HG03378 (cell line): Measurements from ENCODE around the gene SLC9A1.
"Not testable (repeated sequence)": the region's sequence is repeated elsewhere in the genome, so short reads cannot be mapped to it uniquely, and the experiment has no call there.

Experiments
- ATAC-seq: cut with Tn5 transposase; IDR thresholded peaks from one replicate; pipeline ENCODE4 v1.9.1; 2021; ENCODE audit warnings: mild to moderate bottlenecking, moderate library complexity; ENCODE audit not compliant: unreplicated experiment

Gene SLC9A1

DNA sequence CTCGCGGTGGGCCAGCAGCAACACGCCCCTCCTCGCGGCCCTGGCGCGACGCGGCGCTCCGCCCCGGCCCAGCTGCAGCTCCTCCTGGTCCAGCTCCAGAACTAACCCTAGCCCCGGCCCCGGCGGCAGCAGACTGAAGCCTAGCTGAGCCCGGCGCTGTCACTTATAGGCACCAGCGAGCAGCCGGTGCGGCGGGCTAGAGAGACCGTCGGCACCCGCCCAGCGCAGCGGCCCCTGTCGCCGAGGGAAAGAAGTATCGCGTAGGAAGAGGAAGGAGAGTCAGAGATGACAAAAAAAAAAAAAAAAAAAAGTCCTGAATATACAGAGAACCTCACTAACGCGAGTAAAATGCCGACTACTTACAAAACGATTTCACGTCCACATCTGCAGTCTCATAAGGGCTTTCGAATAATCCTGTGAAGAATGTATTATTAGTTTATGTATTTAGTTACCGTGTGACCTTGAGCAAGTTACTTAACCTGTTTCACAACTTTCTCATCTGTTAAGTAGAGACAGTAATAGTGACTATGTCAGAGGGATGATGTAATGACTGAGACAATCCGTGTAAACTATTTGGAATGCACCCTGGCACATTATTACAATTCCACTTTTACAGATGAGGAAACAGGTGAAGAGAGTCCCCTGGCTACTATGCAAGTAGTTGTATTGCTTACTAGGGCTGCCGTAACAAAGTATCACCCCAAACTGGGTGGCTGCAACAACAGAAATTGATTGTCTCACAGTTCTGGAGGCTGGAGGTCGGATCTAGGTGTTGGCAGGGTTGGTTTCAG, at the start of gene SLC9A1:
Gene SLC9A1 (minus strand): TSS at position 135 of the 791 bp plus-strand sequence. CDS start 791 bp downstream, outside the sequence.
- ATAC-seq, result peak; percentile 73

DNA sequence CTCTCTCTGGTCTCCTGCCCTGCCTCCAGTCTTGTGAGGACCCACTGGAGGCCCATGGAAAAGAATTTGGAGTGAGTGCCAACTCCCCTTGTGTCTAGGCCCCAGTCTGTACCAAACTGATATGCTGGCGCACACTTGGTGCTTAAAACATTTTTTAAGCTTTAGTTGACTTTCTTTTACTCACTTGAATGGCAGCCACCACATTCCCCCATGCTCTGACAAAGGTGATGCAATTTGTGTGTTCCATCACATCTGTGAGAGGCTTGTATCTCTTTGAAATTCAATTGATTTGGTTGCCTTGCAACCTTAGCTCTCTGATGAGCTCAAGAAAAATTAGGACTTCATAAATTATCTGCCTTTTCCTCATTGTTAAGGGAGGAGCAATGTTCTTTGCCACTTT, 49.0 kb upstream of the SLC9A1 start:
- ATAC-seq, result no peak

DNA sequence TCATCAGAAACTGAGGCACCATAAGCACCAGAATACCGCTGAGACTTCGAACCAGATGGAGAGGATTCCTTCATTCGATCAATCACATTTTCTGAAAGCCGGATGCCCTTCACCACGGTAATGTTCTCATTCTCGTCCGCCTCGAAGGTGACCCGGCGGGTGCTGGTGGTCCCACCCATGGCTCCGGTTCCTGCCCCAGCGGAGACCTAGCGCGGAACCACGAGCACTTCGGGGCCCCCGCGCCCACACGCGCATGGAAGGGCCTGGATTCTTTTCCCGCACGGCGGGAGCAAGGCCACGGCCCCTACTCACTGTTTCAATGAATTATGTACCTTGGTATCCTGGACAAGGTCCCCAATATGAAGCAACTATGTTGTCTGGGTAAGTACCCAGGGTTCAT, 46.4 kb upstream of the SLC9A1 start:
- no peak for ATAC-seq

DNA sequence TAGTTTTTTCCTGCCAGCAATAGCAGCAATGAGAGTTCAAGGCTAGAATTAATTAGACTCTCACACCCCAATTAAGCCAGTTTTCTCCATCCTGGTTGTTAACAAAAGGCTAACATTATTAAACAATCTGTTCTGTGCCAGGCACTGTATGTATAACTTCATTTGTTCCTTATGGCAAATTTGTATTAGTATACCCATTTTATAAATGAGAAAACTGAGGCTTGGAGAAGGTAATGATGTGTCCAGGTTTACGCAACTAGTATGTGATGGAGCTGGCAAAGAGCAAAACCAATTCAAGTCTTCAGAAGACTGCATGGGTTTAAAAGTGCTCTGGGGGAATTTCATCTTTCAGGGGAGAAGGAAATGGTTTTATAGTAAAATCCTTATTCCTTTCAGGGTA, 38.3 kb upstream of the SLC9A1 start:
- ATAC-seq, result no peak

DNA sequence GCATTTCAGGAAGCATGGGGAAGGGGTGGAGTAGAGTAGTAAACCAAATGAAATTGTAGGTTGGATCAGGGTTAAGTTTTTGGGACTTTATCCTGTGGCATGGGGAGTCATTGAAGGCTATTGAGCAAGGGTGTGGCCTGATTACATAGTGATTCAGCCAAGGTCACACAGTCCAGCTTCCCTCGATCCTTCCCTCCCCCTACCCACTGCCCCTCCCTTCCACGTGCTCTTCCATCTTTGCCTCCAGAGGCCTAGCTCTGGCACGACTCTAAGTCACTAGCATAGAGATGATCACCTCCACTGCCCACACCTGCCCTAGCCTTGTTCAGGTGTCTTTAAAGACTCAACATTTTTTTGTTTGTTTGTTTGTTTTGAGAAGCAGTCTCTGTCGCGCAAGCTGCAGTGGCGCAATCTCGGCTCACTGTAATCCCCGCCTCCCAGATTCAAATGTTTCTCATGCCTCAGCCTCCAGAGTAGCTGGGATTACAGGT, 37.2 kb upstream of the SLC9A1 start:
- ATAC-seq, result no peak

DNA sequence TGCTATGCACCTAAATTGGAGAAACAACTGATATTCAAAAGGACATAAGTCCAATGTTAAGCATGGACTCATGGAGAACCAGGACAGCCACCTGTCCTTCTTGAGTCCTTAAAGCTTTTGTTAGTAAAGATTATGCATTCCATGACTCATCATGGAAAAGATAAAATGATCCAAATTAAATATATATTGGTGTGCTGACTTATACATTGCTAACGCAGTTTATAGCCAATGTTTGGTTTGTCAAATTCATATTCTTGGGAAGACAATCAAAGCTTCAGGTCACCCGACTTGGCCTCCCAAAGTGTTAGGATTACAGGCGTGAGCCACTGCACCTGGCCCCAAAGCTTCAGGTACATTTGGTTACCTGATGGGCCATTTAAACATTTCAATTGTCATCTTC, 29.7 kb upstream of the SLC9A1 start:
- not testable (repeated sequence) for ATAC-seq

DNA sequence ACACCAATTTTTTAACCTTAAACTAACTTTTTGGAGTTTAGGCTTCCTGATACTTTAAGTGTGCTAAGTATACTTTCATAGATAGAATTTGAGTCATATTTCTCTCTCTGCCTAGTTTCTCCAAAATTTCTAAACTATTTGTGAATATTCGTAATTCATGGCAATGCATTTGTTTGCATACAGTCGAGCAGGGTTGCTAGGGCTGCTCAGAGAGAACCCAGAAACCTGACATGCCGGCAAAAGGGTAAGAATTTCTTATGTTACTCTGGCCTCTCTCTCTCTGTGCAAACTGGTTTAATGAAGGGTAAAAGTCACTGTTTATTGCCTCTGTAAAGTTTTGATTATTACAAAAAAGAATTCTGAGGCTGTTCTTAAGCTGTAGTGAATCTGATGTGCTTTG, 25.1 kb upstream of the SLC9A1 start:
- ATAC-seq, result no peak

DNA sequence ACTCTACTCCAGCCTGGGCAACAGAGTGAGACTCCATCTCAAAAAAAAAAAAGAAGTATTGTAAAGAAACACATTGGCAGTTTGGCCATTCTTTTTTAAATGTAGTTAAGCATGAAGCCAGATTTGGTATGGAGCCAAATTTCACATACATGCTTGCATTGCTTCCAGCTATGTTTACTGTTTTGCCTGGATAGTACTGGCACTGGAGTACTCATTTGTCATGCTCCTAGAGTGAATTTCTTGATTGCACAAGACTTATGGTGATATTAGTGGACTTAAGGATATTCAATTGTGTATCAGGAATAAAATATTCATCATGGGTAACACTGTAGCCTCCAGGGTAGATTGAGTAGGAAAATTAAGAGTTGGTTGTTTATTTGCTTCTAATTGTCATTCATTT, 24.5 kb upstream of the SLC9A1 start:
- no peak for ATAC-seq

DNA sequence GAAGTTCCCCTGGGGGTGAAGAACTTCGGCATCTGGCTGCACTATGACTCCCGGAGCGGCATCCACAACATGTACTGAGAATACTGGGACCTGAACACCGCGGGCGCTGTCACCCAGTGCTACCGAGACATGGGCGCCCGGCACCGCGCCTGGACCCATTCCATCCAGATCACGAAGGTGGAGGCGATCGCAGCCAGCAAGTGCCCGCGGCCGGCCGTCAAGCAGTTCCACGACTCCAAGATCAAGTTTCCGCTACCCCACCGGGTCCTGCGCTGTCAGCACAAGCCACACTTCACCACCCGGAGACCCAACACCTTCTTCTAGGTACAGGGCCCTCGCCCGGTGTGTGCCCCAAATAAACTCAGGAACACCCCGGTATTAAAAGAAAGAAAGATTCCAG, 22.0 kb upstream of the SLC9A1 start:
- no peak for ATAC-seq

DNA sequence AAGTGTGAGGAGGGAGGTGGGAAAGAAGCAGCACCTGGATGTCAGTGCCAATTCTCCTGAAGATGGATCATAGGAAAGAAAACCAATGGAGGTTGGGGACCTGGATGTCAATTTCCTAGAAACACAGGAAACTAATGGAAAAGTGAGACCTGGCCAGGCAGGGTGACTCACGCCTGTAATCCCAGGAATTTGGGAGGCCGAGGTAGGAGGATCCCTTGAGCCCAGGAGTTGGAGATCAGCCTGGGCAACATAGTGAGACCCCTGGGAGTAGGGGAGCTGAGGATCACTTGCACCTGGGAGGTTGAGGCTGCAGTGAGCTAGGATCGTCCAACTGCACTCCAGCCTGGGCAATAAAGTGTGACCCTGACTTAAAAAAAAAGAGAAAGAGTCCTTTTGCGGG, 21.4 kb upstream of the SLC9A1 start:
- no peak for ATAC-seq

DNA sequence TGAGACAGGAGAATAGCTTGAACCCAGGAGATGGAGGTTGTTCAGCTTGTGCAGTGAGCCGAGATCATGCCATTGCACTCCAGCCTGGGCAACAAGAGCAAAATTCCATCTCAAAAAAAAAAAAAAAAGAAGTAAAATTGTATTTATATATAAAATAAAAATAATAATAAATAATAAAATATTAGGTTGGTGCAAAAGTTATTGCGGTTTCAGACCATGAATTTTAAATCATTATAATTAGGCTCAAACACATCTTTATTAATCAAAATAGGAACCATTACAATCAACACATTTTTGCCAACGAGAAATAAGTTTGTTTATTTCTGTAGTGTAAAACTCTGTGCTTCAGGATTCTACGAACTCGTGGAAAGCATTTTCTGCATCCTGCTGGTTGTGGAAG, 18.1 kb upstream of the SLC9A1 start:
- not testable (repeated sequence) for ATAC-seq

DNA sequence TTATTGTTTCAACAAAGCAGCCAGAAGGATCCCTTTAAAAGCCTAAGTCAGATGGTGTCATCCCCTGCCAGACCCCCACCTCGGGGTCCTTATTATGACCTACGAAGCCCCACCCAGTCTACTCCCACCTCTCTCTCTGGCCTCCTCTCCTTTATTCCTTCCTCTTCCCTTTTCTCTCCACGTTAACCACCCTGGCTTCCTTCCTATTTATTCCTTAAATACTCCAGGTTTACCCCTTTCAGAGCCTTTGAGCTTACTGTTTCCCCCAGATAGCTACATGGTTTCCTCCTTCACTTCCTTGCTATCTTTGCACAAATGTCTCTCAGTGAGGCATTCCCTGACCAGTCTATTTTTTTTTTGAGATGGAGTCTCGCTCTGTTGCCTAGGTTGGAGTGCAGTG, 12.0 kb upstream of the SLC9A1 start:
- no peak for ATAC-seq

DNA sequence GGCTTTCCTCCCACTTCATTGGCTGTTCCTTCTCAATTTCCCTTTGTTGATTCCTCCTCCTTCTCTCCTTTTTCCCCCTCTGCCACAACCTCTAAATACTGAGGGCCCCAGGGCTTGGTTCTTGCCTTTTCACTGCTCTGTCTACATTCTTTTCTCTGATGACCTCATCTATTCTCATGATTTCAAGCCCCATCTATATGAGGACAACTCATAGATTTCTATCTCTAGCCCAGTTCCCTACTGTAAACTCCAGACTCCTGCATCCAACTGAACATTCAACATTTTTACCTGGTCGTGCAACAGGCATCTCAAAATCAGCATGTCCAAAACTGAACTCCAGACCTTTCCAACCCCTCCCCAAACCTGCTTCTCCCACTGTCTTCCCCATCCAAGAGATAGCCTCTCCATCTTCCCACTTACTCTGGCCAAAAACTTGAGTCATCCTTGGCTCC, 11.5 kb upstream of the SLC9A1 start:
- ATAC-seq, result no peak

DNA sequence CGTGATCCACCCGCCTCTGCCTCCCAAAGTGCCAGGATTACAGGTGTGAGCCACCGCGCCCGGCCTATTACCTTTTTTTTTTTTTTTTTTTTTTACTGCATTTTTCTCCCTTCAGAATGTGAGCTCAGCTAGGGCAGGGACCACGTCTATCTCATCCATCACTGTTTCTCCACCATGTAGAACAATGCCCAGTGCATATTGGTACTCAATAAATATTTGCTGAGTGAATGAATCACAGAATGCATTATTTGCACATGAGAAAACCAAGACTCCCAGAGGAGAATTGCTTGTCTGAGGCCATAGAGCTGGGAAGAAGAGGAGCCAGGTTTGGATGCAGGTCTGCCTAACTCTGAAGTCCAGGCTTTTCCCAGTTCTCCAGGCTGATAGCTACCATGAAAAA, 8.2 kb upstream of the SLC9A1 start:
- ATAC-seq, result no peak

DNA sequence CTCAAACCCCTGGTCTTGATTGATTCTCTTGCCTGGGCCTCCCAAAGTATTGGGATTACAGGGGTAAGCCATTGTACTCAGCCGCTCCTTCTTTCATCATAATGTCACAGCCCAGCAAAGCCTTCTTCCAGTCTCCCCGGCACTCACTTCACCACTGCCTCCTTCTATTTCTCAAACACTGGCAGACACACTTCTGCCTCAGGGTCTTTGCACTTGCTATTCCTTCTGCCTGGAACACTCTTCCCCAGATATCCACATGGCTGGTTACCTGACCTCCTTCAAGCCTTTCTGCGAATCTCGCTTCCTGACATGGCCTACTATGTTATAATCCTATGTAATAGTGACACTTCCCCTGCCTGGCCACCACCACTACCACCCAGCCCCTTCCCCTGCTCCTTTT, 7.2 kb upstream of the SLC9A1 start:
- no peak for ATAC-seq

DNA sequence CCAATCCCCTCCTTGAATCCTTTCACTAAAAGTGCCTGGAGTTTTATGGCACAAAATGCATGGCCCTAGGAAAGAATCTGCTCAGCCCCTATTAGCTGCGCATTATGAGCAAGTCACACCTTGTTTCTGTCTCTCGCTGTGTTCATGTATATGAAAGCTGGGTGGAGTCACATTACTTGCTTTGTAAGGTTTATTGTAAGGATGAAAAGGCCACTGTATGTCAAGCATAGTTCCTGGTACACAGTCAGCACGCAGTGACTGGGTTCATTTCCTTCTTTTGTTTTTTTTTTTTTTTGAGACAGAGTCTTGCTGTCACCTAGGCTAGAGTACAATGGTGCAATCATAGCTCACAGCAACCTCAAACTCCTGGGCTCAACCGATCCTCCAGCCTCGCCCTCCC, 6.7 kb upstream of the SLC9A1 start:
- ATAC-seq, result no peak

DNA sequence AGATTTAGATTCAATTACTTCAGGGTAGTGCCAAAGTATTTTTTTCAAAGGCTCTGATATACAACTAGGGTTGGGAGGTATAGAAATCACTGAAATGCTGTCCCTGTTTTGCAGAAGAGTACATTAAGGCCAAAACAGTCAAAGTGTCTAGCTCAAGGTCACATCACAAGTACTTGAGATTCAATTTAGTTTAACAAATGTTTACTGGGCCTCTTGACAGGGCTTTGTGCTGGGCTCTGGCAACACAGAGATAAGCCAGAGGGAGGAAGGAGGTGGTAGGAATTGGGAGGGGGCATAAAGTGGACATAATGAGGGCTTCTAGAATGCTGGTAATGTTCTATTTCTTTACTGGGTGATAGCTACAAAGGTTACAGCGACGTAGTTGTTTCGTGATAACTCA, 2.3 kb upstream of the SLC9A1 start:
- ATAC-seq, result no peak

DNA sequence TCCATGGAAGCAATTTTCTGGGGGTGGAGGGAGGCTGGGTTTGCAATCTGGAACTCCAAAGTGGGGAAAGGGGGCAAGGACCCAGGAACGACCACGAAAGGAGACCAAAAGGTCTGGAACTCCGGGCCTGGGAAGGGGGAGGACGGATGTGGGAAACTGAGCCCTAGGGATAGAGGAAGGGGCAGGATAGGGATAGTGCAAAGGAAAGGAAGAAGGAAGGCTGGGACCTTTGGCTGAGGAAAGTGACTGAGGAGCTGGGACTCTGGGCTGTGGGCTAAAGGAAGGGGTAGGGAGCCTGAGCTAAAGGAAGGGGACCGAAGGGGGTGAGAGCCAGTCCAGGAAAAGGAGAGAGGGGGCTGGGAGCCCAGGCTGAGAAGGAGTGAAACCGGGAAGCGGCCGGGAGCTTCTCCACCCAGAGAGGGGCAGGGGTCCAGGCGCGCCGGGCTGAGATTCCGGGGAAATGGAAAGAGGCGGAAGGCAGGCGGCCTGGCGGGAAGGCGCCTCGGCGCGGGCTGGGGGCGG, 395 bp downstream of the SLC9A1 start:
- ATAC-seq, result no peak

DNA sequence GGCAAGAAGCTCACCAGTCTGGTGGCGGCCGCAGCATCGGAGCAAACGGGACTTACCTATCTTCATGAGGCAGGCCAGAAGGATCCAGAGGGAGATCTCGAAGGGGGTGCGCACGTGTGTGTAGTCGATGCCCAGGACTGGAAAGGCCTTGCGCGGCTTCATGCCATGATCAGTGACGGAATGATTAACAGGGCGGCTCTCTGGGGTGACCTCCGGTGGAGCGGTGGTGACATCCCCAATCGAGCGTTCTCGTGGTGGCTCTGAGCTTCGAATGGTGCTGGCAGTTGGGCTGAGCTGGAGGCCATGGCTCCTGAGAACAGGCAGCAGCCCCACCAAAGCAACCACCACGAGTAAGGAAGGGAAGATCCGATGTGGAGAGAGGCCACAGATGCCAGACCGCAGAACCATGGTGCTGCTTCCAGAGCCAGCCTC, 982 bp downstream of the SLC9A1 start:
- no peak for ATAC-seq

DNA sequence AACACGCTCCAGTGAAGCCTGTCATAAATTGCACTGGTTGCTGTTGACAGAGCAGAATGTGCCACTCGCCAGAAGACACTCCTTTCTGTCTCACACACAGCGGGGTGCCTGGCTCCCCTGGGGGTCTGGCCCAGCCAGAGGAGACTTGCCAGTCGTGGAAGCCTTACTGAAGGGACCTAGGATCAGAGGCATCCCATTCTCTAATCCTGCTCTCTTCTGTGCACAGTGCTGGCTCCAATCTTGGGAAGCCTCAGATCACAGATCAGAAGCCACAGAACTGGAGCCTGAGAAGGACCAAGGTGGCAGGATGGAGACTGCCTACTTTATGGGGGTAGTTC, 1.4 kb downstream of the SLC9A1 start:
- ATAC-seq, result no peak

DNA sequence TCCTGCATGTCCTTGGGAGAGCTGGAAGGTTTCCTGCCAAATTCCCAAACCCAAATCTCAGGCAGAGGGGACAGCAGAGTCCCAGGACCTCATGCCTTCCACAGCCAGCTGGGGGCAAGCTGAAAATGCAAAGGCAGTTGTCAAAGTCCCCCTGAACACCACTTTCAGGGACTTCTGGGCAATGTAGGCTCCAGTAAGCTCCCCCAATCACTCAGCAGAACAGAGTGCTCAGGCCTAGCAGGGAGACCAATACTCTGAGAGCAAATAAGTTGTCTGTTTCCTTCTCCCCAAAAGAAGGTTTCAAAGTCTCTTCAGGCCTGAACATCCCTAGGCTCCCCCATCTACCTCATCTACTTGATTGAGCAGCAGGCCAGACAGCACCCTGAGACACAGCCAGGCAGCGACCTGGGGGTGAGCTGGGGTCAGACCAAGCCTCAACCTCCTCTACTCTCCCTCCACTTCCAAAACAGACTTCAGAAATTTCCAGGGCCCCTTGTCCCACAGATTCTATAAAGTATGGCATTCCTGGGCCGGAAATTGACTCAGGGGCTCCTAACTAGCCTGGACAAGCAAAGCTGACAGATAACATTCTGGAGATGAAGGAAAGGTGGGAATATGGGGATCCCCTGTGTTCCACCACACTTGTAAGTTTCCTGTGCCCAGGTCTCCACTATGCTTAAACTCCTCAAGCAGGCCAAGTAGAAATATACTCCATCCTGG, 1.9 kb downstream of the SLC9A1 start:
- ATAC-seq, result no peak
